HG03520 (cell line): Measurements from ENCODE around the gene CCDC50.

Source experiments
- ATAC-seq: cut with Tn5 transposase; IDR thresholded peaks from one replicate; pipeline ENCODE4 v1.9.1; 2021; ENCODE audit warnings: mild to moderate bottlenecking, moderate library complexity; ENCODE audit not compliant: unreplicated experiment

The CCDC50 gene

DNA sequence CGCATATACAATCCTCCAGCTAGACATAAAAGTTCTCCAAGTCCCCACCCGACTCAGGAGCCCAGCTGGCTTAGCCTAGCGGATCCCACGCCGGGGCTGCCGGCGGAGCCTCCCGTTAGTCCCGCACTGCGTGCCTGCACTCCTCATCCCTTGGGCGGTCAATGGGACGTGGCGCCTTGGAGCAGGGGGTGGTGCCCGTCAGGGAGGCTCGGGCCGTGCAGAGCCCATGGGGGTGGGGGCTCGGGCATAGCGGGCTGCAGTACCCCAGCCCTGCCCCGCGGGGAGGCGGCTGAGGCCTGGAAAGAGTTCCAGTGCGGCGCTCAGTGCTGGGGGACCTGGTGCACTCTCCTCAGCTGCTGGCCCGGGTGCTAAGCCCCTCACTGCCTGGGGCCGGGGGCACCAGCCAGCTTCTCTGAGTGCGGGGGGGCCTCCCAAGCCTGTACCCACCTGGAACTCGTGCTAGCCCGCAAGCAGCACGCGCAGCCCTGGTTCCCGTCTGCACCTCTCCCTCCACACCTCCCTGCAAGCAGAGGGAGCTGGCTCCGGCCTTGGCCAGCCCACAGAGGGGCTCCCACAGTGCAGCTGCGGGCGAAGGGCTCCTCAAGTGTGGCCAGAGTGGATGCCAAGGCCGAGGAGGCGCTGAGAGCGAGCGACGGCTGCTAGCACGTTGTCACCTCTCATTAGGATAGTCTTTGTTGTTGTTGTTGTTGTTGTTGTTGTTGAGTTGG, 12.2 kb upstream of the CCDC50 start:
- no peak for ATAC-seq

DNA sequence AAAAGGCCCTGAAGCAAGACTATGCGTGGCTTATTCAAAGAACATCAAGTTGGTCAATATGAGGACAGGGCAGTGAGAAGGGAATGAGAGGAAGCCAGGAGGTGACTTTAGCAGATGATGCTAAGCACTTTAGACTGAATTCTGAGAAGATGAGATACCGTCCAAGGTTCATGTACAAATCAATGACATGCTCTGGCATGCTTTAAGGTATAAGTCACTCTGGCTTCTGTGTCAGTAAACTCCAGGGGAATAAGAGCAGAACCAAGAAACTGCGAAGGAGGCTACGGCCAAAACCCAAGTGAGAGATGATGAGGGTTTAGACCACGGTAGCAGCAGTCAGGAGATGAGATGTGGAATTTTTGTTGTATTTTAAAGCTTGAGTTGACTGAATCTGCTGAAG, 8.9 kb upstream of the CCDC50 start:
- ATAC-seq = no peak

GRCh38 chr3:191321019-191321767, 8.0 kb upstream of the CCDC50 start:
- ATAC-seq = no peak

- no peak for ATAC-seq
These were observed 4.3 kb upstream of the CCDC50 start for GRCh38 chr3:191324936-191325335.

- ATAC-seq = no peak
These were observed 1.7 kb upstream of the CCDC50 start for GRCh38 chr3:191327526-191327925.

DNA sequence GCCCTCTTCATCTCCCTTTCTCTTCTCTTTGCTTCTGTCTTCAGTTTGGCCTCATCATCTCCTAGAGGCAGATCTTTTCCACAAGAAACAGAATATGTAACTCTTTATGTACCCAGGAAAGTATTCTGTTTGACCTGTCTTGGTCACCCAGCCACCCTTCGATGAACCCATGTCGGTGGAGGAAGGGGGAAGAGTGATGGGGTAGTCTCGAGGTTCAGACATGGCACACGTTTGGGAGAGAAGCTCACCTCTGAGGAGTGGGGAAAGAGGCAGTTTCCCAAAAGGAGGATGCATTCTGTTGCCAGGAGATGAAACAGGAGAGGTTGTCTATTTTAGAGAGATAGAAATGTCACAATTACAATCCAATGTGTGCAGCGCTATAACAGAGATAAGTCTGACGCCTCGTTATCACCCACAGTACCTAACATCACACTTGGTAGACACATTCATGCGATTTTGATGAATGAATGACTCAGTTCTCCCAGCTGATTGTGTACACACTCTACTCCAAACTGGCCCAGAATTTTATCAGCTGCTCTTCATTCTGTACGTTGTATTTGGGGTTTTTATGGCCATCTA, 722 bp upstream of the CCDC50 start:
- ATAC-seq = no peak

DNA sequence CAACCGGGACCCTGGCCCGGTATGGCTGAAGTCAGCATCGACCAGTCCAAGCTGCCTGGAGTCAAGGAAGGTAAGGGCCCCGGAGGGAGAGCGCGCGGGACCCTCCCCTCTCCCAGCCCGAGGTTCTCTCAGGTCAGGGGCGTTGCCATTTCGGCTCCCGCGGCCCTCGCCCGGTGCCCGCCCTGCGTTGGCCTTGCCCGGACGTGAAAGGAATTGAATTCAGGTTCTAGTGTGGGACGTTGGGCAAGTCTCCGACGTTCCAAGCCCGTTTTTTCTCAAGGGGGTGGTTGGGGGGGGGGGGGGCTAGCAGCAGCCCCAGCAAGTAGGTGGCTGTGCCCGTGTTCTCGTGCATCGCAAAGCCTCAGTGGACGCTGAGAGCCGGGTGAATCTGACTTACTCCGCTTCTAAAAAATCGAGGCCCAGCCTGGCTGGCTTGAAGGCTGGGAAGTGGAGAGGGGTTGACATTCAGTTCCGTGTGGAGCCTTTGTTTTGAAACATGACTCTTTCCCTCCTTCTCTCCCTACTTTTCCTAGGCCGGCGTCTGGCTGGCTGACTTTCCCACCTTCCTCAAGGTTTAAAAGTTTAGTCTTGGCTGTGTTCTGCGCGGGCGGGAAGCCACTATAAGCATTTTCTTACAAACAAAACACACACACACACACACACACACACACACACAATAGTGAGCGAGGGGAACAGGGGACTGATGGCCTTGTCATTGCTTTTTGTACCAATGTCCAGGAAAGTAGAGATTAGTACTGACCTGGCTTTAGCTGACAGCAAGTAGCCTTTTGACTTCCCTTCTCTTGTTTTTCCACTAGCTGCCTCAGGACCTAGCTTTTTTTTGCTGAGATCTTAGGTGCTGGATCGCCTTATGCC, 698 bp downstream of the CCDC50 start, which contains the start of gene UTS2B:
Gene UTS2B (minus strand): TSS at position 873 of the 876 bp plus-strand sequence. CDS start 48,337 bp downstream, outside the sequence.
- peak; percentile 3 for ATAC-seq

DNA sequence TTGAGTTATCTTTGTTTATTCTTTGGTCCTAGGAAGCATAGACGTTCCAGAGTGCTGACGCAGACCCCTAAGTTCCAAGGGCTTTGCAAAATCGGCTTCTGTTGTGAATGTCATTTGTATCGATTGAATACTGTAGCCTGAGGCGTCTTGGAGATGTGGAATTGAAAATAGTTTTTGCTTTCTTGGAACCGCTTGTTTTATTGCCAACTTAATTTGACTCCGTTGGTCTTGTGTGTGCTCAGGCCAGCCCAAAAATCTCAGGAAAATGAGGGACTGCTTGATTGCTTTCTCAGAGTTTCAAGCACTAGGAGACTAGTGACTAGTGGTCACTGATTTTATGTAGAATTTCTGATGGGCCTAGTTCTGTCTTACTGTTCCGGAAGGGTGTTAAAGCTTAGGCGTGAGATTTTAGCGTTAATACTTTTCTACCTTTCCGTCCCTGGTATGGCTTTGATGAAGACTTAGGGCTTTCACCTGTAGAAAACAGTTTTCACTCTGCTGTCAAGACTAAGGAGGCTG, 1.4 kb downstream of the CCDC50 start:
- ATAC-seq = no peak

- ATAC-seq = no peak
These were observed 2.2 kb downstream of the CCDC50 start for GRCh38 chr3:191331388-191331787.

- ATAC-seq = no peak
These were observed 4.2 kb downstream of the CCDC50 start for GRCh38 chr3:191333298-191333880.

DNA sequence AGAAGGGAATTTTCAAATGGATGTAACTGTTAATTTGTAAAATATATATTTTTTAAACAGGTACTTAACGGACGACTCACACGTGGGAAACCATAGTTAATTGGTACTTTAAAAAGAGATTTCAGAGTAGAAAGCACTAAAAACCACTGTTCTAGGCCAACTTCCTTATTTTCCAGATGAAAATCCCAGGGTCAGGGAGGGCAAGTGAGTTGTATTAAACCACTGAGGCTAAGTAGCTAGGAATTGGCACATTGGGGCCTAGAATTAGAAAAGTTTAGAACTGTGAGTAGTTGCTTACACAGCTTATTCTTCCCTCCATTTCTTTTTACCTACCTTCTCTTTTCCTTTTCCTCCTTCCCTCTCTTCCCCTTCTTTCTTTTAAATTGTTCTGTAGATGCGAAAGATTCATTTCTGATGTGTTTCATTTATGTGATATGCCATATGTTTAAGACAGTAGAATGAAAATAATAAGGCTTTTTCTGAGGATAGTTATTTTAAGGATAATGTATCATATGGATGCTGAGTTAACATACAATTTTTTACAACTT, 5.2 kb downstream of the CCDC50 start:
- ATAC-seq = no peak

GRCh38 chr3:191336833-191337232, 7.6 kb downstream of the CCDC50 start:
- peak; percentile 44 for ATAC-seq

GRCh38 chr3:191338177-191338488, 8.9 kb downstream of the CCDC50 start:
- ATAC-seq = no peak

DNA sequence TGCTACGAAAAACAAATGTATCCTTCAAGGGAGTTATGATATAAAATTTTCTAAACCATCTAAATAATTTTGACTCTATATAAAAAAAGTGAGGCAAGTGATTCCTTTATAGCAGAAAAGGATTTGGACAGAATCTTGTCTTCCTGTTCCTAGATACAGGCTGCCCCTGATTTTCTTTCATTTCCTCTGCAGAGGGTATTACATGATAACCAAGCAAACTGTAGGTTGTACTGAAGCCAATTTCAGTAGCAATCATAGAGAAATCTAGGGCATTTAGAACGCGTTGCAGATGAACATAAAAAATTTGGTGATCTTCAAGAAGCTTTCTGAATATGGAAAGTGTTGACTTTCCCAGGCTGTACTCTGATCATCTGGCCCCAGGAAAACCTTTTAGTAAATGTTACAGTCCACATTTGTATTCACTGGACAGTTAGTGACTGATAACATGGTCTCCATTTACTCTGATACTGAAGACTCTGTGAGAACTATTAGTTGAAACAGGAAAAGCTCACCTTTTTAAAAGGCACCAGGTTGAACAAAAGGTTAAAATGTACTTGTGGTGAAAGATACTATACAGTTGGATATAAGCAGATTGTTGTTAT, 10.2 kb downstream of the CCDC50 start:
- no peak for ATAC-seq

DNA sequence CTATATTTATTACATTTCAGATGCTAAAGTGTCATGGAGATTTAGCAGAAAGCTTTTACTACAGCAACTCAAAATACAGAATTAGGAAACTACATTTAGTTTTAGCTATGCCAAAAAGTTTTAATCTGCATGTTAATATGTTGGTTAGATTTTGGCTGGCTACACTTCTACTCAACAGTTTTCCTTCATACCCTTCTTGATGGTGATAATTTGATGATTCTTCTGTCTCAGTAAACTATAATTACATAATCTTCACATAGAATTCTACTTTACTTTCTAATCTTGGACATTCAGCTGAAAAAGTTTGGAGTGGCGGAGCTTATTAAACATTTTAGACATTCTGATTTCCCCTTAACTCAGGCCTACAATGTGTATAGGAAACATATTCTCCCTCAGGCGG, 11.2 kb downstream of the CCDC50 start:
- no peak for ATAC-seq

DNA sequence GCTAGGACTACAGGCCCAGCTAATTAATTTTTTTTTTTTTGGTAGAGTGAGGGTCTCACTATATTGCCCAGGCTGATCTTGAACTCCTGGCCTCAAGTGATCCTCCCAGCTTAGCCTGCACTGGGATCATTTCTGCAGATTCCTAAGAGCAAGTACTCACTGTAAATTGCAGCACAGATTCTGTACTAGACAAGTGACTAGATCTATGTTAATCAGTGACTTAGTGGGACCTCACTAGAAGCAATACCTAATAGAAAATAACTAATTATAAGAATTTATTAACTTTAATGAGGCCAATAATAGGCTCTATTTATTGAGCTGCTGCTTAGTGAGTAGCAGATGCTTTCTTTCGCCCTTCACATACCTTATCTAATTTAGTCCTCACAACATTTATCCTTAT, 11.8 kb downstream of the CCDC50 start:
- no peak for ATAC-seq

- ATAC-seq = no peak
These were observed 12.8 kb downstream of the CCDC50 start for GRCh38 chr3:191342006-191342405.

DNA sequence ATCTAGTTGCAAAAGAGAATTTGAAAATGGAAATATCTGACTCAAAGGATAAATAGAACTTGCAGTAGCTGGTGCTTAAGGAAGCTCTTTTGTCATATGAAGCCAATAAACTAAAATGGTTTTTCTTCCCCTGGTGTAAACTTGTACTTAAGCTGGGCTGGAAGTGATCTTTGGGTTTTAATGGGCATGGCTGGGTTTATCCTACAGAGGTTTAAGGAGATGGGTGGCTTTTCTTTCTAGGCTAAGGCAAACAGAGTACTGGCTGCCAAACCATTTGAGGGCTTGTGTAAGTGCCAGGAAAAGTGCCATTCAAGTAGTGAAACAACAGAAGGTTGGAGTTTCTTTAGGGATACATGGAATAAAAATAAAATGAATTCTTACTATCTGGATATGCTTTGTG, 13.2 kb downstream of the CCDC50 start:
- no peak for ATAC-seq

DNA sequence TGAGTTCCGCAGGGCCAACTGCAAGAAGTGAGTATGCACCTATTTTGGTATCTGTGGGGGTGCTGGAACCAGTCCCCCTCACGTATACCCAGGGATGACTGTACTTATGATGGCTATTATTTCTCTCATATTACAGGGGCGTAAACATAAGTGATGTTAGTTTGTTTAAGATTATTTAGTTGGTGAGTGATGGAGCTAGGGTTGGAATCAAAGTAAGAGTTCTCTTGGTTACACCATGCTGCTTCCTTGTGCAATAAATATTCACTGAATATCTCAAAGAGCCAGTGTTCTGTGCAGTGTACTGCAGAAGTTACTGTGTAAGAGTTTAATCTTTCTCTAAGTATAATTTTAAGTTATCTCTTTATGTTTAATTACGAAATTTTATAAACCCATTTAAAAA, 13.9 kb downstream of the CCDC50 start:
- ATAC-seq = no peak

- ATAC-seq = no peak
These were observed 14.7 kb downstream of the CCDC50 start for GRCh38 chr3:191343913-191344312.
